GM10248 (cell line): ENCODE data around the gene PON2.

Experiments used
- CTCF ChIA-PET: fragments of 300-600 bp; sonication (Branson Sonifier 250); formaldehyde crosslinking; extraction: SDS; loops from one replicate; lab custom pipeline; 2021; ENCODE audit warnings: antibody characterized with exemption; lab: Yijun Ruan, JAX
- POLR2A ChIA-PET: fragments of 350-650 bp; sonication (Branson Sonifier 250); formaldehyde crosslinking; extraction: SDS; loops from one replicate; lab custom pipeline; 2020; ENCODE audit warnings: antibody characterized with exemption; lab: Yijun Ruan, JAX
- DNase-seq: peaks from one replicate; pipeline ENCODE4 v3.0.0; 2012; ENCODE audit errors: extremely low spot score
- CTCF ChIP-seq: IDR thresholded peaks from 2 replicates; pipeline ENCODE4 v1.5.1; 2012; ENCODE audit warnings: mild to moderate bottlenecking, low read depth; ENCODE audit errors: extremely low read depth, missing control alignments, control extremely low read depth

Gene PON2

GRCh38 chr7:95365151-95365550, 69.7 kb downstream of the PON2 start:
- TF ChIP-seq CTCF = no peak
- ChIA-PET POLR2A (no interaction called here), CTCF (no interaction called here)
- DNase-seq = no peak

- POLR2A ChIA-PET = no interaction called here
- no peak for TF ChIP-seq CTCF
- DNase-seq = no peak
- CTCF ChIA-PET = no interaction called here
These were observed 77.2 kb downstream of the PON2 start for GRCh38 chr7:95357623-95358022.
